AML-193 (cell line): Measurements from ENCODE around the gene PSMB7.

Experiments used
- DNase-seq, 2 experiments: peaks; one replicate each; lab custom pipeline; 2025; lab: John Stamatoyannopoulos, UW

The PSMB7 gene

GRCh38 chr9:124415102-124415851, at the start of gene PSMB7:
TSS of gene PSMB7 (minus strand) at chr9:124415442. CDS start at chr9:124415425, 17 bp downstream.
- peak; percentile 96 to 97 for DNase-seq

DNA sequence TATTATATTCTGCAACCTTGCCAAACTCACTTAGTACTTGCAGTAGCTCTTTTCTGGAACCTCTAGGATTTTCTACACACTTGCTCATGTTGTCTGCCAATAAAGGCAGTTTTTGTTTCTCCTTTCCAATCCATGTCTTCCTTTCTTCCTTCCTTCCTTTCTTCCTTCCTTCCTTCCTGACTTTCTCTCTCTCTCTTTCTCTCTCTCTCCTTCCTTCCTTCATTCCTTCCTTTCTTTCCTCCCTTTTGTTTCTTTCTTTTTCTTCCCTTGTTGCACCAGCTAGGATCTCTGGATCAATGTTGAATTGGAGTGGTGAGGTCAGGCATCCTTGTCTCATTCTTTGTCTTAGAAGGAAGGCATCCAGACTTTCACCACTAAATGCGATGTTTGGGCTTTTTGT, 47.5 kb upstream of the PSMB7 start:
- no peak for DNase-seq

GRCh38 chr9:124458441-124458840, 43.2 kb upstream of the PSMB7 start:
- DNase-seq: no peak

GRCh38 chr9:124457887-124458431, 42.7 kb upstream of the PSMB7 start:
- DNase-seq: no peak

- DNase-seq: no peak
Observed at GRCh38 chr9:124457079-124457886, 42.0 kb upstream of the PSMB7 start.

DNA sequence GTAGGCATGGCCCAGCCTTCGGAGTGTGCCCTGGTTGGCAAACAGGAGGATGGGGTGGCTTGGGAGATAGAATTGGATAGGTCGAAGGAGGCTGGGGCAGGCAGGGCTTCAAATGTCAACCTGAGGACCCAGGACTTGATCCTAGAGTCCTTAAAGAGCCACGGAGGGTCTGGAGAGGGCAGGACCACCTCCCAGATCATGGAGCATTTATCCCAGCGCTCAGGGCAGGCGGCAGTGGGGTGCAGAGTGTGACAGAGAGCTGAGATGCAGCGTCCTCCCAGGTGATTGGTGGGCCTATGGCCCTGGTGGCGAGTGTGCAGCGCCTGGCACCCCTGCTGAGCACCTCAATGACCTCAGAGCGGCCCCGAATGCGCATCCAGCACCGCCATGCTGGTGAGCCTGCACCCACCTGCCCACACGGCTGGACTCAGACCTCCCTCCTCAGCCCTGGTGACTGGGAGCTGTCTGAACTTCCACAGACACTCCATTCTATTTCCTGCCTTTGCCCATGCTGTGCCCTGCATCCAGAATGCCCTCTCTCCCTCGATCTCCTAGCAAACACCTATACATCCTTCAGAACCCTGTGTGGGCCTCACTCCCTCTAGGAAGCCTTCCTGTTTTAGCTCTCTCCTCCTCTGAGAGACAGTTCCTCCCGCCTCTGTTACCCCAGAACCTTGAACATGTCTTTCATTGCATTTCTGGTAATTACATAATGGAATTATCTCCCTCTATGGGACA, 41.3 kb upstream of the PSMB7 start:
- DNase-seq: no peak

DNA sequence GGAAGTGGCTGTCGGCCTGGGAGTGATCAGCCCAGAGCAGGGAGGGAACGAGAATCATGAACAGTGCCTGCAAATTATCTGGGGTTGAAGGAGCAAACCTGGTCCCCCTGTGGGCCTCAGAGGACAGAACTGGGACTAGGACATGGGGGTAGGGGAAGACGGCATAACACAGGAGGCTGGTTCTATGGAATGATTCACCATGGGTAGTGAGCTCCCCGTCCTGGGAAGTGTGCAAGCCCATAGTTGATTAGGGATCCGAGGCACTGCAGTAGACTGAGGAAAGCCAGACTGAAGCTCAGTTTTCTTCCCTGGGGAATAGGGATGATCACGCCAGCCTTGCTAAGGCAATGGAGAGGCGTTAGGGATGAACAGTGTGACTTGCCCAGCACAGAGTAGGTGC, 40.6 kb upstream of the PSMB7 start:
- no peak for DNase-seq

- DNase-seq: no peak
Observed at GRCh38 chr9:124454791-124455443, 39.7 kb upstream of the PSMB7 start.

GRCh38 chr9:124454296-124454695, 39.1 kb upstream of the PSMB7 start:
- no peak for DNase-seq

DNA sequence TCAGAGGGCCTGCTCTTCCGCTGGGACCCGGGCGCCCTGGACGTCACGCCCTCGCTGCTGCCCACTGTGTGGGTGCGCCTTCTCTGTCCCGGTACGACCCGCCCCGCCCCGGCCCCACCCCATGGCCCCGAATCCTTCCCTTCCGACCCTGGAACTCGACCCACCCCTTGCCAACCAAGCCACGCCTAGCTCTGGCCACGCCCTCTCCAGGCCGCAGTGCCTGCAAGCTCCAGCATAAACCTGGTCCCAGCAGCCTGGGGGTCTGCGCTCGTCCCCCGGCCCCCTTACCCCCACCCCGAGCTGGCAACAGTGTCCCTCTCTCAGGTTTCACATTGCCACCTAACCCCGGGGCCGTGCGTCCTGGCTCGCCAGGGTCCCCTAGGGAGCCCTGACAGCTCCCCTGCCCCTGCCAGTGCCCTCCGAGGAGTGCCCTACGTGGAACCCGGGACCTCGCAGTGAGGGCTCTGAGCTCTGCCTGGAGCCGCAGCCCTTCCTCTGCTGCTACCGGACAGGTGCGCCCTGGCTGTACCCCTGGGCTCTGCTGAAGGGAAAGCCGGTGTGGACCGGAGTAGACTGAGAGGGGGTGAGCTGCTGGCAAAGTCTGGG, 38.4 kb upstream of the PSMB7 start:
- DNase-seq: no peak

DNA sequence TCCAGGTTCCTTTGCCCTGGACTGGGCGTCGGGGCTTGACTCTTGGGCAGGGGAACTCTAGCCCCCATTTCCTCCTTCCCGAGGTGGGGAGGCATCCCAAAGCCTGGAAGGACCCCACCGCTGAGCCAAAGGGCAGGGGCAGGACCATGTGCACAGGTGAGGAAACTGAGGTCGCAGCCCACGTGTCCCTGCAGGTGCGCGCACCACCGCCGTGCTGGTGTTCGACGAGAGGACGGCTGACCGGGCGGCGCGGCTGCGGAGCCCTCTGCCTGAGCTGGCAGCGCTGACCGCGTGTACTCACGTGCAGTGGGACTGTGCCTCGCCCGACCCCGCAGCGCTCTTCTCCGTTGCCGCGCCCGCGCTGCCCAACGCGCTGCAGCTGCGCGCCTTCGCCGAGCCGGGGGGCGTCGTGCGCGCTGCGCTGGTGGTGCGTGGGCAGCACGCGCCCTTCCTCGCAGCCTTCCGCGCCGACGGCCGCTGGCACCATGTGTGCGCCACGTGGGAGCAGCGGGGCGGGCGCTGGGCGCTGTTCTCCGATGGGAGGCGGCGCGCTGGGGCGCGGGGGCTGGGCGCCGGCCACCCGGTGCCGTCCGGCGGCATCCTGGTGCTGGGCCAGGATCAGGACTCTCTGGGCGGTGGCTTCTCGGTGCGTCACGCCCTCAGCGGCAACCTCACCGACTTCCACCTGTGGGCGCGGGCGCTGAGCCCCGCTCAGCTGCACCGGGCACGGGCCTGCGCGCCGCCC, 37.8 kb upstream of the PSMB7 start:
- no peak for DNase-seq

- DNase-seq: no peak
Observed at GRCh38 chr9:124452326-124452725, 37.1 kb upstream of the PSMB7 start.

- no peak for DNase-seq
Observed at GRCh38 chr9:124450931-124451661, 35.9 kb upstream of the PSMB7 start.

DNA sequence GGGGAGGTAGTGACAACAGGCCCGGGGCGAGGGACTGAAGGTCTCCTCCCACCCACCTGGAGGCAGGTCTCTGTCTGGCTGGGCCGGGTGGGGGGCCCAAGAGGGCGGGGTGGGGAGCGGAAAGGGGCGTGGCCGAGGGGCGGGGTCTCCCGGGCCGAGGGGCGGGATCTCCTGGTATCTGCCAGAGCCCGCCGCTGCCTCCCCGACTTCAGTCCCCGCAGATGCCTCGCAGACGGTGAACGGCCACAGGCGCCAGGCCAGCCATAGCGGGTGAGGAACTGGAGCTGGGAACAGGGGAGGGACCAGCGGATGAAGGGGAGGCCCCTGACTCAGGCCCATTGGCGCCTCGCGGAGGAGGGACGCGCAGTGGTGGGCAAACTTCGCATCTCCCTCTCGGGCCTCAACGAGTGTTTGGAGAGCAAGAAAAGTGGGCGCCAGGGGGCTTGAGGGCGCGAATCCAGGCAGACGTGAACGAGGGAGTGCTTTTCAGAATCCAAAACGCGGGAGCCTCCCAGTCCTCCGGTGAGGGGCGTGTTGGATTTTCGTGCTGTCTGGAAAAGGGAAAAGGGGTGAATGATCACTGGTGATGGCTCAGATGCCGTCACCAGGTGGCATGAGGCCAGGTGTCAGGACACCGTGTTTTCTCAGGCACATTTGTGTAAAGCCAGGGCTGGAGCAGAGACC, 35.1 kb upstream of the PSMB7 start, which contains the start of gene ADGRD2:
TSS of gene ADGRD2 (plus strand) at position 211 of the 684 bp plus-strand sequence. CDS start 1,216 bp downstream, outside the sequence.
- DNase-seq: no peak

GRCh38 chr9:124449381-124450151, 34.3 kb upstream of the PSMB7 start:
- no peak for DNase-seq

DNA sequence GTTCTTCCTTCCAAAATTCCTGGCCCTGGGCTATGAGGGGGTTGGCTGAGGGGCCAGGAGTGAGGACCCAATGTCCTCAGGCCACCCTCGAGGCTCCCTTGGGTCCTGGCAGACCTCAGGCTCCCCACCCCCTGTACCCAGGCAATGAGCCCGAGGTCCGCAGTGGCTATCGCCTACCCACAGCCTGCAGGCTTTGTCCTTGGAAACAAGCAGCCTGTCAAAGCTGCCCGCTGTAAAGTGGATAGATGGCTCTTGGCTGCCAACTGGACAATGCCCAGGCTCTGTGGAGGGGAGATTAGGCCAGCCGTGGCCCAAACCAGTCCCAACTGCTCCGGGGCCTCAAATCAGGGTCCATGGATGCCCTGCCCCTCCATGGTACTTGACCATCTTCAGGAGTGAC, 32.8 kb upstream of the PSMB7 start:
- no peak for DNase-seq

GRCh38 chr9:124447297-124447661, 32.0 kb upstream of the PSMB7 start:
- no peak for DNase-seq

DNA sequence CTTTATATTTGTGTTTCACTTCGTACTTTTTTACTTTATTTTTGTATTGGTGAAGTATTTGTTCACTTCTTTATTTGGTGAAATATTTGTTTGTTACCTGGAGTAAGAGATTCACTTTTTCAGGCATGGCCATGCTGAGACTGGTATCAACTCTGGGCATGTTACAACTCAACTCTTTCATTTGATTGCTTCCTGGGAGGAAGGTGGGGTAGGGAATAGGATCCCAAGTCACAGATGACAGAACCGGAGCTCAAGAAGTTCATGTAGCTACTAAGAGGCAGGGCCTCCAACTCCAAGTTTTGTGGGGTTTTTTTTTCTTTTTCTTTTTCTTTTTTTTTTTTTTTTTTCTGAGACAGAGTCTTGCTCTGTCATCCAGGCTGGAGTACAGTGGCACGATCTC, 28.9 kb upstream of the PSMB7 start:
- DNase-seq: no peak

- DNase-seq: no peak
Observed at GRCh38 chr9:124443625-124444024, 28.4 kb upstream of the PSMB7 start.
